Endothelial cell of umbilical vein (primary cell): Measurements from ENCODE around the gene BMERB1.

Experiments
- CTCF ChIP-seq, 2 donors: IDR thresholded peaks; 1 replicate in 1 of 2; 2 replicates in 1 of 2; pipeline ENCODE4 v1.5.1; 2011; ENCODE audit warnings: low read length in 2 of 2, mild to moderate bottlenecking in 2 of 2, moderate library complexity in 2 of 2, control low read depth in 1 of 2, inconsistent platforms in 1 of 2, low read depth in 1 of 2; ENCODE audit not compliant: insufficient read depth in 1 of 2; ENCODE audit errors: extremely low read depth in 1 of 2
- POLR2A ChIP-seq: IDR thresholded peaks from 2 replicates; pipeline ENCODE4 v1.6.1; 2012; ENCODE audit warnings: low read depth, mild to moderate bottlenecking, control low read depth, low read length
- POLR2AphosphoS5 ChIP-seq: IDR thresholded peaks from 2 replicates; pipeline ENCODE4 v1.6.1; 2012; ENCODE audit warnings: low read depth, mild to moderate bottlenecking, control low read depth, low read length, moderate library complexity; ENCODE audit not compliant: insufficient read depth

DNA sequence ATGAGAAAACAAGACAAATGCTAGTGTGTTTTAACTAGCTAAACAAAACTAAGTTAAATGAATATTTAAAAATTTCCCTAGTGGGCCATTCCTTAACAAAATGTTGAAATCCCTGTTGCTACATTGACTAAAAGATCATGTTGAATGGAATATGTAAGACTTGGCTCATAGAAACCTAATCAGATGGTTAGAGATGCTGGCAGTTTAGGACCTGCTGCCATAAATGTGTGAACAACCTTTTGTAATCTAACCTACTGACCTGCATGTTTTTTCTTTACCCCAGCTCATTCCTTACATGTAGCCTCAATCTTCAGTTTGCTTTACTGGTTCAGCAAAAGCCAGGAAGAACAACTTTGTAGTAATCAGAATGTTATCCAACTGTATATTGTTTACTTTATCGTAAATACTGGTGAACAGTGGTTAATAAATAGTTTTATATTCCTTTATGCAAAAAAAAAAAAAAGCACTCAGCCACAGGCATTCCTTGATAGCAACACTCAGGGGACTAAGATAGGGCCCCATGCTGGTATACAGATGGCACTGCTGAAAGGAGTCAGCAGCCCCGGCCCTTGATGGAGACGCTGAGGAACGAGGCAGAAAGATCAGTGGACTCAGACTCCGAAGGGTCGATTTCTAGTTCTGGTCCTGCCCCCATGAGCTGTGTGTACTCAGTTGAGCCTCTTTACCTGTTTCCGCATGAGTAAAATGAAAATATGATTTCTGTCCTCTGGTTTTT lies 130.4 kb downstream of the BMERB1 start:
- no peak for TF ChIP-seq POLR2AphosphoS5
- TF ChIP-seq POLR2A, result no peak
- TF ChIP-seq CTCF (IDR thresholded peaks at IDR 0.05; ENCODE audit: extremely low read depth in 1 of 2, insufficient read depth in 1 of 2, low read depth in 1 of 2, low read length in 2 of 2), result no peak
